IMR-90 (cell line): Measurements from ENCODE around the gene HS3ST5. TPM values are rescaled to one million over a fixed set of nuclear protein-coding genes. Genes with fewer than 3 reads are reported as not detected.

Source experiments
- ATAC-seq: fragments of 200-7000 bp; cut with Tn5 transposase; 2 replicates; pipeline ENCODE4 v1.9.1; 2020; ENCODE audit warnings: low read depth, mild to moderate bottlenecking, moderate library complexity
- BruUV-seq: library from RNA; stranded (reverse); fragments of 400-500 nt; replicated peaks from 2 replicates; lab custom pipeline; 2021; lab: Mats Ljungman, UMichigan
- CTCF ChIA-PET: fragments of 300-600 bp; formaldehyde crosslinking; extraction: SDS; loops from one replicate; lab custom pipeline; 2021; ENCODE audit warnings: antibody characterized with exemption; lab: Yijun Ruan, JAX
- POLR2A ChIA-PET: fragments of 300-600 bp; sonication (Branson Sonifier 250); formaldehyde crosslinking; loops from one replicate; lab custom pipeline; 2022; ENCODE audit warnings: antibody characterized with exemption; ENCODE audit not compliant: unreplicated experiment; lab: Charles Lee
- DNase-seq: peaks from one replicate; pipeline ENCODE4 v3.0.0; 2013
- H2AFZ ChIP-seq: replicated peaks from 2 replicates; pipeline ENCODE3; 2013; ENCODE audit warnings: low read length, mild to moderate bottlenecking; ENCODE audit not compliant: poor library complexity
- H2AK5ac ChIP-seq: 2 replicates; pipeline ENCODE4 v1.6.1; 2013; ENCODE audit warnings: low read depth, low read length, inconsistent platforms
- H2AK9ac ChIP-seq: replicated peaks from 2 replicates; pipeline ENCODE3; 2013; ENCODE audit warnings: mild to moderate bottlenecking, low read depth, low read length, moderate library complexity; ENCODE audit not compliant: poor library complexity
- H2BK120ac ChIP-seq: 2 replicates; pipeline ENCODE4 v1.6.1; 2013; ENCODE audit warnings: low read depth, low read length, inconsistent platforms
- H2BK15ac ChIP-seq: 3 replicates; pipeline ENCODE4 v1.6.1; 2013; ENCODE audit warnings: low read depth, low read length, inconsistent platforms
- H2BK20ac ChIP-seq: 2 replicates; pipeline ENCODE4 v1.6.1; 2013; ENCODE audit warnings: low read depth, mild to moderate bottlenecking, inconsistent platforms, low read length, moderate library complexity
- H2BK5ac ChIP-seq: 2 replicates; pipeline ENCODE4 v1.6.1; 2013; ENCODE audit warnings: mild to moderate bottlenecking, low read depth, low read length, inconsistent platforms; ENCODE audit not compliant: poor library complexity, severe bottlenecking
- H3K14ac ChIP-seq: replicated peaks from 2 replicates; pipeline ENCODE4 v1.6.1; 2013; ENCODE audit warnings: low read depth, low read length, inconsistent platforms
- H3K18ac ChIP-seq: 2 replicates; pipeline ENCODE4 v1.6.1; 2013; ENCODE audit warnings: low read depth, low read length, control low read depth
- H3K23ac ChIP-seq: 2 replicates; pipeline ENCODE4 v1.6.1; 2013; ENCODE audit warnings: low read depth, low read length, inconsistent platforms
- H3K27ac ChIP-seq: 2 replicates; pipeline ENCODE4 v1.5.1; 2013; ENCODE audit warnings: mild to moderate bottlenecking, control low read depth, low read length; ENCODE audit not compliant: insufficient read depth
- H3K27me3 ChIP-seq: 2 replicates; pipeline ENCODE4 v1.6.1; 2013; ENCODE audit warnings: low read length; ENCODE audit not compliant: control insufficient read depth, insufficient read depth
- H3K36me3 ChIP-seq: 2 replicates; pipeline ENCODE4 v1.6.1; 2013; ENCODE audit warnings: low read length, mixed read lengths; ENCODE audit not compliant: control insufficient read depth, insufficient read depth
- H3K4ac ChIP-seq: 2 replicates; pipeline ENCODE4 v1.6.1; 2013; ENCODE audit warnings: low read depth, low read length, inconsistent platforms
- H3K4me1 ChIP-seq: 2 replicates; pipeline ENCODE4 v1.6.1; 2013; ENCODE audit warnings: low read length, mixed read lengths; ENCODE audit not compliant: control insufficient read depth, insufficient read depth
- H3K4me2 ChIP-seq: 2 replicates; pipeline ENCODE4 v1.6.1; 2013; ENCODE audit warnings: low read depth, mild to moderate bottlenecking, control low read depth, low read length, moderate library complexity
- H3K4me3 ChIP-seq: 2 replicates; pipeline ENCODE4 v1.5.1; 2013; ENCODE audit warnings: low read depth, mild to moderate bottlenecking, control low read depth, low read length, moderate library complexity; ENCODE audit not compliant: insufficient read depth
- H3K56ac ChIP-seq: 2 replicates; pipeline ENCODE4 v1.6.1; 2013; ENCODE audit warnings: low read length, inconsistent platforms; ENCODE audit not compliant: insufficient read depth; ENCODE audit errors: extremely low read depth
- H3K79me1 ChIP-seq, 2 experiments: 2 replicates each; pipeline ENCODE4 v1.6.1; 2013; ENCODE audit warnings: low read length in 2 of 2, inconsistent platforms in 1 of 2, low read depth in 1 of 2
- H3K9ac ChIP-seq: 2 replicates; pipeline ENCODE4 v1.6.1; 2013; ENCODE audit warnings: low read depth, low read length, control low read depth
- H3K9me1 ChIP-seq: 2 replicates; pipeline ENCODE4 v1.6.1; 2013; ENCODE audit warnings: low read length, inconsistent platforms; ENCODE audit not compliant: insufficient read depth
- H3K9me3 ChIP-seq: 2 replicates; pipeline ENCODE4 v1.6.1; 2013; ENCODE audit warnings: low read length; ENCODE audit not compliant: control insufficient read depth, insufficient read depth
- H4K20me1 ChIP-seq: 2 replicates; pipeline ENCODE4 v1.6.1; 2013; ENCODE audit warnings: low read length, inconsistent platforms; ENCODE audit not compliant: insufficient read depth
- H4K5ac ChIP-seq: 2 replicates; pipeline ENCODE4 v1.6.1; 2013; ENCODE audit warnings: mild to moderate bottlenecking, low read depth, low read length, control low read depth
- H4K8ac ChIP-seq, 2 experiments: 2 replicates each; pipeline ENCODE4 v1.6.1; 2013; ENCODE audit warnings: low read depth in 2 of 2, low read length in 2 of 2, control low read depth in 1 of 2, inconsistent platforms in 1 of 2
- H4K91ac ChIP-seq: 2 replicates; pipeline ENCODE4 v1.6.1; 2013; ENCODE audit warnings: low read depth, low read length, inconsistent platforms; ENCODE audit not compliant: insufficient read depth
- BHLHE40 ChIP-seq: fragments of 150-350 bp; IDR thresholded peaks from 2 replicates; pipeline ENCODE4 v1.6.1; 2016; ENCODE audit warnings: mild to moderate bottlenecking, low read depth, low read length
- CEBPB ChIP-seq: IDR thresholded peaks from 2 replicates; pipeline ENCODE4 v1.6.1; 2012; ENCODE audit warnings: low read depth, low read length, improper control_type of control experiment
- FOS ChIP-seq: fragments of 150-350 bp; IDR thresholded peaks from 2 replicates; pipeline ENCODE4 v1.6.1; 2016; ENCODE audit warnings: low read depth, low read length
- MXI1 ChIP-seq: IDR thresholded peaks from 2 replicates; pipeline ENCODE4 v1.6.1; 2012; ENCODE audit warnings: low read depth, mild to moderate bottlenecking, low read length, moderate library complexity, borderline replicate concordance
- NFE2L2 ChIP-seq: fragments of 150-350 bp; IDR thresholded peaks from 2 replicates; pipeline ENCODE4 v1.6.1; 2016; ENCODE audit warnings: low read depth, mild to moderate bottlenecking, low read length
- RAD21 ChIP-seq: IDR thresholded peaks from 2 replicates; pipeline ENCODE4 v1.6.1; 2012; ENCODE audit warnings: low read length, improper control_type of control experiment
- RFX5 ChIP-seq: IDR thresholded peaks from 2 replicates; pipeline ENCODE4 v1.8.0; 2012; ENCODE audit warnings: low read depth, mild to moderate bottlenecking, low read length, moderate library complexity
- WGBS, 2 experiments: methylation state at CpG; one replicate each; pipeline versions ENCODE4 v1.1.5 to v1.1.7; 2013; ENCODE audit warnings: missing lambda C conversion rate in 2 of 2; ENCODE audit not compliant: insufficient read length in 1 of 2; ENCODE audit errors: extremely low coverage in 2 of 2; 5-methylcytosine and 5-hydroxymethylcytosine counted together
- dilution Hi-C: fragments of 300-500 bp; cut with HindIII; formaldehyde crosslinking; loops from one replicate; pipeline ENCODE4 v1.14.3; 2018; ENCODE audit warnings: low sequenced_read_pairs; ENCODE audit not compliant: unreplicated experiment
- in situ Hi-C: fragments of 300-500 bp; cut with MboI; formaldehyde crosslinking; loops from 3 replicates; pipeline ENCODE4 v1.14.3; 2019; ENCODE audit warnings: low sequenced_read_pairs, inconsistent platforms, mixed read lengths
- intact Hi-C: fragments of 100-400 bp; cut with micrococcal nuclease; formaldehyde crosslinking; loops from 2 replicates; pipeline ENCODE4 v1.10.0; 2022
- polyA plus RNA-seq, 3 experiments: library from polyadenylated mRNA; depleted of rRNA; stranded (reverse); fragments of >200 nt; gene quantifications; 2 replicates each; pipeline ENCODE4 v1.2.3, GENCODE V29; 2012; ENCODE audit warnings: low replicate concordance in 1 of 3
- total RNA-seq: library from RNA; depleted of rRNA; stranded (reverse); fragments of >200 nt; gene quantifications from 2 replicates; pipeline ENCODE4 v1.2.3, GENCODE V29; 2012
- TF ChIP-seq, protein P1 (sequence below): fragments of 150-350 bp; IDR thresholded peaks from 2 replicates; pipeline ENCODE4 v1.6.1; 2017; ENCODE audit warnings: mild to moderate bottlenecking, antibody characterized with exemption, low read length, low read depth

Gene HS3ST5
- total and polyA plus RNA-seq, 2 of the 4 experiments (the other 2 are of a cell fraction): not detected

GRCh38 chr6:114288701-114289495 lies 53.9 kb downstream of the HS3ST5 start:
- no peaks in the 10 kb centered on the region for H4K20me1 ChIP-seq
- no peak overlapping the region for H3K23ac ChIP-seq
- H2BK15ac ChIP-seq: no peak overlapping the region
- no peak overlapping the region for H4K5ac ChIP-seq
- H2BK120ac ChIP-seq: no peak overlapping the region
- CTCF ChIA-PET: no interaction called here
- H4K8ac ChIP-seq: no peak overlapping the region
- no peak overlapping the region for H3K27ac ChIP-seq
- H3K9me1 ChIP-seq: no peaks in the 10 kb centered on the region
- no peak overlapping the region for H4K91ac ChIP-seq
- H3K79me1 ChIP-seq: no peaks in the 10 kb centered on the region
- H3K18ac ChIP-seq: no peak overlapping the region
- no peaks in the 10 kb centered on the region for H3K4me1 ChIP-seq
- intact Hi-C loops: no loop called here
- no peaks in the 10 kb centered on the region for H3K36me3 ChIP-seq
- no peak overlapping the region for H3K4ac ChIP-seq
- no peak overlapping the region for H3K14ac ChIP-seq
- POLR2A ChIA-PET: no interaction called here
- dilution Hi-C loops: no loop called here
- H3K4me3 ChIP-seq: no peak overlapping the region
- H3K56ac ChIP-seq: no peak overlapping the region
- in situ Hi-C loops: loop anchor here (25.0 kb wide), 1 partner anchor 302 kb away; no protein-coding TSS in a partner anchor
- DNase-seq (no peak), ATAC-seq (no peak)
- no peak overlapping the region for H2BK5ac ChIP-seq
- no TSS peak for BruUV-seq
- no peak overlapping the region for H2AK5ac ChIP-seq
- WGBS, 2 experiments: 60% methylated on average over 1 of the region's 3 CpGs; no CpG with 5 or more reads in 1 of the 2 experiments
- TF ChIP-seq RFX5 (no peak), FOS (no peak), NFE2L2 (no peak), RAD21 (no peak), CEBPB (no peak), BHLHE40 (no peak), MXI1 (no peak)
- TF ChIP-seq, protein P1, sequence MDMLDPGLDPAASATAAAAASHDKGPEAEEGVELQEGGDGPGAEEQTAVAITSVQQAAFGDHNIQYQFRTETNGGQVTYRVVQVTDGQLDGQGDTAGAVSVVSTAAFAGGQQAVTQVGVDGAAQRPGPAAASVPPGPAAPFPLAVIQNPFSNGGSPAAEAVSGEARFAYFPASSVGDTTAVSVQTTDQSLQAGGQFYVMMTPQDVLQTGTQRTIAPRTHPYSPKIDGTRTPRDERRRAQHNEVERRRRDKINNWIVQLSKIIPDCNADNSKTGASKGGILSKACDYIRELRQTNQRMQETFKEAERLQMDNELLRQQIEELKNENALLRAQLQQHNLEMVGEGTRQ: no peak
- no peaks in the 10 kb centered on the region for H3K27me3 ChIP-seq
- no peak overlapping the region for H2BK20ac ChIP-seq
- no peaks in the 10 kb centered on the region for H3K9me3 ChIP-seq
- no peak overlapping the region for H3K9ac ChIP-seq
- peak overlapping the region; percentile 15 for H2AK9ac ChIP-seq
- no peak overlapping the region for H3K4me2 ChIP-seq
- H2AFZ ChIP-seq: no peak overlapping the region
